K562 treated with DMSO at 1 percent for 4 hours (cell line): ENCODE data around the gene ZFAND6. TPM values are rescaled to one million over a fixed set of nuclear protein-coding genes. Genes with fewer than 3 reads are reported as not detected.

ENCODE experiments used
- total RNA-seq: library from RNA; unstranded; fragments of 300-600 nt; gene quantifications from 2 replicates; pipeline ENCODE4 v1.2.3, GENCODE V29; 2022; ENCODE audit not compliant: insufficient read depth

The ZFAND6 gene
- total RNA-seq: 77.2 and 99.1 TPM in 2 replicates

DNA sequence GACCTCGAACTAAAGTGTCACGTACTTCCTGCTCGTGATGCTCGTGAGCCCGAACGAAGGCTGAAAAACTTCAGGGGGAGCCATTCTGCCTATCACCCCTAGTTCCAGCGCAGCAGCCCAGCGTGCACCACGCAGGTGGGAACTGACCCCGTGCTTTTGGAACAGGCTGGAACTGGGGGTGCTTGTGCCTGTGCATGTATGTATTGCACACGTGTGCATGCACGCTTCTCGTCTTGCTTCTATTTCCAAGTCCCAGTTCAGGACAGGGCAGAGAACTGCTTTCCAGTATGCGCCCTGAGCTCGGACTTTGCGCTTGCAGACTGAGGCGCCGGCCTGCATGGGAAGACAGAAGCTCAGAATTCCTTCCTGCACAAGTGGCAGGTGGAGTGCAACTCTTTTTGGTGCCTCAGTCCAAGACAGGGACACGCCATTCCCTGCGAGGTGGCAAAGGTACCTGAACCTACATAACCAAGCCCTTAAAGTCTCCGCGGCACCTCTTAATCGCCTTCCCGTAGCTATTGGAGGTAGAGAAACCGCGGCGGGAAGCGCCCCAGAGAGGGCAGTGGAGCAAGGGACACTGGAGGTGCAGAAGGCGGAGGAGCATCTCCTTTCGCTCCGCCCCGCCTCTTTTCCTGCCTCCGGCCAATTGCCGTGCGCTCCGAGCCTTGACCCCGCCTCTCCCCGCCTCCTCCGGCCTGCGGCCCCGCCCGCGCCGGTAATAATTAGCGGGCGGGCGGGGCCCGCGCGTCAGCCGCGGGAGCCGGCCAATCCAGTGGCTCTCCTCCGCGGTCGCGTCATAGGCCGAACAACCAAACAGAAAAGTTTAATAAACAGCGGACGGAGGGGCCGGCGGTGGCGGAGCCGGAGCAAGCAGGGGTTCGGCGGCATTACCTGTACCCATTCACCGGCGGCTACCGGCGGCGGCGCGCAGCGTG is at the start of gene ZFAND6:
Gene ZFAND6 (plus strand): TSS at position 826 of the 935 bp plus-strand sequence. CDS start 60,669 bp downstream, outside the sequence.

DNA sequence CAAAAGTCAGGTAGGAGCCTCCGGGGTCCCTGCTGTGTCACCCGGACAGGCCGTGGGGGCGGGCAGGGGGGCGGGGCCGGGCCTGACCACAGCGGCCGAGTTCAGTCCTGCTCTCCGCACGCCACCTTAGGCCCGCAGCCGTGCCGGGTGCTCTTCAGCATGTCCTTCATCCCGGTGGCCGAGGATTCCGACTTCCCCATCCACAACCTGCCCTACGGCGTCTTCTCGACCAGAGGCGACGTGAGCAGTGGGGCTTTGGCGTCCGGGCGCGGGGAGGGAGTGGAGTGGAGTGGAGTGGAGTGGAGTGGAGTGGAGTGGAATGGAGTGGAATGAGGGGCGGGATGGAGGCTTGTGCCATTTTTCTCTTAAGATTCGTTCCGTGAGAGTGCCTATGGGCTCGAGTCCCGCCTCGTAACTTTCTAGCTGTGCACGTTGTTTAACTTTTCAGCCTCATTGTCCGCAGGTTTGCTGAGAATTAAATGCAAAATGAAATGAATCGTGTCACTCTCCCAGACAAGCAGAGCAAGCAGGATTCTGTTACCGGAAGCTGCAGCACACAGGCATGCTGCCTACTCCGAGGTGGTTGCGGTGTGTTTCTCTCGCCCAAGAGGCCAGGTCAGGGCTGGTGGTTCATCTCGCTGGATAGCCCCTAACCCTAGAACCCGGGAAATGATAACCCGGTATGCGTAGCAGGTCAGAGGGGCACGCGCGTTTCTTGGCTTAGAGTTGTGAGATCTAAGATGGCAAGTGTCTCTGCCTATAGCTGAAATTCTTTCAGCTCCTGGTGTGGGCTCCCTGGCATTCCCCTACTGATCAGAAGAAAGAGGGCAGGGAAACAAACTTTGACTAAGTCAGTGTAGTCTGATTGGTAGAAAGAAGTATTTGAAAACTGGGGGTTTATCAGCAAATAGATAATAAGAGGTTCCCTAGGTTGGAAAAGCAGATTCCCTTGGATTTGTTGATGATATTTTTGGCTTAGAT is 93.7 kb downstream of the ZFAND6 start, which contains the start of gene FAH:
Gene FAH (plus strand): TSS at position 104 of the 981 bp plus-strand sequence. CDS start 56 bp downstream, at position 160.

Other genes with a start within 250 kb of the ZFAND6 start
- 57.3 and 65.1 TPM in 2 replicates for gene MTHFS, start 162.7 kb upstream of the ZFAND6 start, total RNA-seq
- not detected in 2 replicates for gene BCL2A1, start 88.5 kb upstream of the ZFAND6 start, total RNA-seq
- 121 and 160 TPM in 2 replicates for gene FAH, start 93.3 kb downstream of the ZFAND6 start, total RNA-seq
- gene CTXND1, start 192.5 kb downstream of the ZFAND6 start, total RNA-seq: not detected in 2 replicates